ENCODE data around the gene PLD1.

DNA sequence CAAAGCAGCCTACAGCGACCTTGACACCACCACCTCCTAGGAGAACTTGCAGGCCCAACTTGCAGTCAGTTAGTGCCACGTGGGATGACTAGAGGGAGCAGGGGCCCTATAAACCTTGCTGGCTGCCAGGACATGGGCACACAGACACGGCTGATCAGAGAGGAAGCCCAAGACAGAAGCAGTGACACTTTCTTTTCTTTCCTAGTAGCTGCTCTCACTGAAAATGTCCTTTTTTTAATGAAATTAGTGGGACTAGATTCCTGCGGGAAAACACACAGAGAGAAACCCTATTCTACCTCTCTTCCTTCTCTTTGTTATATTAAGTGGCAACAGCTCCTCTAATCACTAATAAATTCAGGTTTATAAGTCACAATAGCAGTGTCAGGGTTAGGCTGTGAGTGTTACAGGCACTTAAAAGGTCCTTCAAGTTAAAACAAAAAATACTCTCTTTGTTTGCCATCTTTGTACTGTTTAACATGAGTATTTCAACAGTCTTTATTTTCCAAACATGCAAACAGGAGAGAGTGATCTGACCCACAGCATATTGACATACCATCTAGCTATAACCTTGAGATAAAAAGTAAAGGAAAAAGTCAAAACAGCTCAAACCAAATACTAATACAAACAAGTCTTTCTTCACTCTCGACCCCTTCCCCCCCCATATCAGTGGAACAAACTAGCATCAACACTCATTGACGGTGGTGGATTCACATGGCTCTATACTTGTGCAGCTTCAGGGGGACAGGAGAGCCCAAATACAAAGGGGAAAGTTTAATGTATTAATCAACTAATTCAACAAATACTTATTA, 30.7 kb upstream of the PLD1 start:
- TF ChIP-seq, protein P1, sequence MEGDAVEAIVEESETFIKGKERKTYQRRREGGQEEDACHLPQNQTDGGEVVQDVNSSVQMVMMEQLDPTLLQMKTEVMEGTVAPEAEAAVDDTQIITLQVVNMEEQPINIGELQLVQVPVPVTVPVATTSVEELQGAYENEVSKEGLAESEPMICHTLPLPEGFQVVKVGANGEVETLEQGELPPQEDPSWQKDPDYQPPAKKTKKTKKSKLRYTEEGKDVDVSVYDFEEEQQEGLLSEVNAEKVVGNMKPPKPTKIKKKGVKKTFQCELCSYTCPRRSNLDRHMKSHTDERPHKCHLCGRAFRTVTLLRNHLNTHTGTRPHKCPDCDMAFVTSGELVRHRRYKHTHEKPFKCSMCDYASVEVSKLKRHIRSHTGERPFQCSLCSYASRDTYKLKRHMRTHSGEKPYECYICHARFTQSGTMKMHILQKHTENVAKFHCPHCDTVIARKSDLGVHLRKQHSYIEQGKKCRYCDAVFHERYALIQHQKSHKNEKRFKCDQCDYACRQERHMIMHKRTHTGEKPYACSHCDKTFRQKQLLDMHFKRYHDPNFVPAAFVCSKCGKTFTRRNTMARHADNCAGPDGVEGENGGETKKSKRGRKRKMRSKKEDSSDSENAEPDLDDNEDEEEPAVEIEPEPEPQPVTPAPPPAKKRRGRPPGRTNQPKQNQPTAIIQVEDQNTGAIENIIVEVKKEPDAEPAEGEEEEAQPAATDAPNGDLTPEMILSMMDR (conservative IDR thresholded peaks at IDR 0.05; ENCODE audit: low read length), result no peak
- no peak for TF ChIP-seq EZH2phosphoT487 (IDR thresholded peaks at IDR 0.05; ENCODE audit: borderline replicate concordance)
